Measurements from ENCODE around the gene FALEC.

FALEC gene

DNA sequence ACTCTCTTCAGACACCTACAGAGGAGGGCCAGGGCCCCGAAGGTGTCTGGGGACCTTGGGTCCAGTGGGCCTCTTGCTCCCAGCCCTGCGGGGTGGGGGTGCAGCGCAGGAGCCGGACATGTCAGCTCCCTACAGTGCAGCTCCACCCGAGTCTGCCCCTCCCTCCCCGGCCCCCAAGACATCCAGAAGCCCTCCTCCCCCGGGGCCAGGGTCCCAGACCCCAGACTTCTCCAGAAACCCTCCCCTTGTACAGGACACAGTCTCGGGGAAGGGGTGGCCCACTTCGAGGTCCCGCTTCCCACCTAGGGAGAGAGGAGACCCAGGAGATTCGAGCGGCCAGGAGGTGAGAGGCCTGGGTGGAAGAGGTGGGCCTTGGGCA lies 37.3 kb downstream of the FALEC start:
- H3K9ac ChIP-seq (ENCODE audit: low read length in 2 of 2), result peak overlapping the region in 1 of 2 donors; percentile 28
- H3K36me3 ChIP-seq (ENCODE audit: control insufficient read depth in 2 of 2, insufficient read depth in 2 of 2, low read length in 2 of 2), result peaks cover 13% of the 10 kb centered on the region in 2 donors
- H3K27ac ChIP-seq (ENCODE audit: low read length), result peak overlapping the region; percentile 84
- peak overlapping the region in 1 of 2 donors; percentile 22 for H3K4me3 ChIP-seq (ENCODE audit: low read length in 2 of 2)
- no peaks in the 10 kb centered on the region for H3K9me3 ChIP-seq (ENCODE audit: control insufficient read depth in 2 of 2, low read length in 2 of 2)
- no peaks in the 10 kb centered on the region for H3K27me3 ChIP-seq (ENCODE audit: control insufficient read depth in 1 of 2, insufficient read depth in 2 of 2, low read length in 2 of 2)
- H3K4me1 ChIP-seq (ENCODE audit: control insufficient read depth, insufficient read depth, low read length), result peaks cover 45% of the 10 kb centered on the region

DNA sequence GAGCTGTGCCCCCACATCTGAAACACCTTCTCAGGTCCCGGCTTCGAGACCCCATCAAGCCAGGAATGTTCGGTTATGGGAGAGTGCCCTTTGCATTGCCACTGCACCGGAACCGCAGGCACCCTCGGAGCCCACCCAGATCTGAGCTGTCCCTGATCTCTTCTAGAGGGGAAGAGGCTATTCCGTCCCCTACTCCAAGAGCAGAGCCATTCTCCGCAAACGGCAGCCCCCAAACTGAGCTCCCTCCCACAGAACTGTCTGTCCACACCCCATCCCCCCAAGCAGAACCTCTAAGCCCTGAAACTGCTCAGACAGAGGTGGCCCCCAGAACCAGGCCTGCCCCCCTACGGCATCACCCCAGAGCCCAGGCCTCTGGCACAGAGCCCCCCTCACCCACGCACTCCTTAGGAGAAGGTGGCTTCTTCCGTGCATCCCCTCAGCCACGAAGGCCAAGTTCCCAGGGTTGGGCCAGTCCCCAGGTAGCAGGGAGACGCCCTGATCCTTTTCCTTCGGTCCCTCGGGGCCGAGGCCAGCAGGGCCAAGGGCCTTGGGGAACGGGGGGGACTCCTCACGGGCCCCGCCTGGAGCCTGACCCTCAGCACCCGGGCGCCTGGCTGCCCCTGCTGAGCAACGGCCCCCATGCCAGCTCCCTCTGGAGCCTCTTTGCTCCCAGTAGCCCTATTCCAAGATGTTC lies 38.0 kb downstream of the FALEC start:
- Histone ChIP-seq H3K4me3 (ENCODE audit: low read length in 2 of 2) (no peak overlapping the region), H3K27ac (ENCODE audit: low read length) (peak overlapping the region; percentile 84), H3K9me3 (ENCODE audit: control insufficient read depth in 2 of 2, low read length in 2 of 2) (no peaks in the 10 kb centered on the region), H3K4me1 (ENCODE audit: control insufficient read depth, insufficient read depth, low read length) (peaks cover 48% of the 10 kb centered on the region), H3K36me3 (ENCODE audit: control insufficient read depth in 2 of 2, insufficient read depth in 2 of 2, low read length in 2 of 2) (peaks cover 13% of the 10 kb centered on the region in 2 donors), H3K9ac (ENCODE audit: low read length in 2 of 2) (no peak overlapping the region), H3K27me3 (ENCODE audit: control insufficient read depth in 1 of 2, insufficient read depth in 2 of 2, low read length in 2 of 2) (no peaks in the 10 kb centered on the region)

DNA sequence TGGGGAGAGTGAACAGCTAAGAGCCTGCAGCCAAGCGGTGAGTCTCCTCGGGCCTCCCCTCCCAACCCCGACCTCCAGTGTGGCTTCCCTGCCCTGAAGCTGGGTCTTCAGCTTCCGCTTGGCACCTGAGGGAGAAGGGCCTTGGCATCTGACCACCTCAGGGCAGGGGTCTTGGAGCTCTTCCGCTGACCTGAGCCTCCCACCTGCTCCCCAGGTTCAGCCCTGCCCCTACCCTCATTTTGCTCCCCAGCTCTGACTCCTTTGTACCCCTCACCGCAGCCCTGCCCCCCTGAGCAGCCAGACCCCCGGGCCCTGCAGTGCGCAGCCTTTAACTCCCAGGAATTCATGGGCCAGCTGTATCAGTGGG lies 38.5 kb downstream of the FALEC start:
- no peaks in the 10 kb centered on the region for H3K9me3 ChIP-seq (ENCODE audit: control insufficient read depth in 2 of 2, low read length in 2 of 2)
- H3K27ac ChIP-seq (ENCODE audit: low read length), result no peak overlapping the region
- H3K27me3 ChIP-seq (ENCODE audit: control insufficient read depth in 1 of 2, insufficient read depth in 2 of 2, low read length in 2 of 2), result no peaks in the 10 kb centered on the region
- no peak overlapping the region for H3K4me3 ChIP-seq (ENCODE audit: low read length in 2 of 2)
- peaks cover 50% of the 10 kb centered on the region for H3K4me1 ChIP-seq (ENCODE audit: control insufficient read depth, insufficient read depth, low read length)
- H3K36me3 ChIP-seq (ENCODE audit: control insufficient read depth in 2 of 2, insufficient read depth in 2 of 2, low read length in 2 of 2), result peaks cover 13% of the 10 kb centered on the region in 2 donors
- H3K9ac ChIP-seq (ENCODE audit: low read length in 2 of 2), result no peak overlapping the region

DNA sequence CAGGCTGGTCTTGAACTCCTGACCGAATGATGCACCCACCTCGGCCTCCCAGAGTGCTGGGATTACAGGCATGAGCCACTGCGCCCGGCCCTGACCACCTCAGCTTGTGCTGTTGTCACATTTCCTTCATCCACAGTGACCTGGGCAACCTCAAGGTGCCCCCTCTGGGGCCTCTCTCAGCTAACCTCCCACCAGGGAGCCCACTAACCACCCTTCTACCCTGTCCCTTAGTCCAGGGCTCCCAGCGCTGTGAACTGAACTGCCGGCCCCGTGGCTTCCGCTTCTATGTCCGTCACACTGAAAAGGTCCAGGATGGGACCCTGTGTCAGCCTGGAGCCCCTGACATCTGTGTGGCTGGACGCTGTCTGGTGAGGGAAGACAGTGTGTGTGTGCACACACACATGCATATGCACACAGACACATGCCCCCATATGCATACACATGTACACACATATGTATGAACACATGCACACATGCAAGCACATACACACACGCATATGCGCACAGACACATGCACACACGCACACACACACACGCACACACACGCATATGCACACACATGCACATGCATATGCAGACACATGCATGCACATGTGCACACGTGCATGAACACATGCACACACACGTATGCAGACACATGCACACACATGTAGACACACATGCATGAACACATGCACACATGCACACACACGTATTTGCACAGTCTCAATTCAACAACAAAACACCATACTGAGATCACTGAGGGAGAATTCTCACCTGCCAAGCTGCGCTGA lies 39.8 kb downstream of the FALEC start:
- Histone ChIP-seq H3K36me3 (ENCODE audit: control insufficient read depth in 2 of 2, insufficient read depth in 2 of 2, low read length in 2 of 2) (peaks cover 13% of the 10 kb centered on the region in 2 donors), H3K27me3 (ENCODE audit: control insufficient read depth in 1 of 2, insufficient read depth in 2 of 2, low read length in 2 of 2) (no peaks in the 10 kb centered on the region), H3K27ac (ENCODE audit: low read length) (no peak overlapping the region), H3K4me1 (ENCODE audit: control insufficient read depth, insufficient read depth, low read length) (peaks cover 54% of the 10 kb centered on the region), H3K9me3 (ENCODE audit: control insufficient read depth in 2 of 2, low read length in 2 of 2) (no peaks in the 10 kb centered on the region), H3K4me3 (ENCODE audit: low read length in 2 of 2) (no peak overlapping the region), H3K9ac (ENCODE audit: low read length in 2 of 2) (no peak overlapping the region)

DNA sequence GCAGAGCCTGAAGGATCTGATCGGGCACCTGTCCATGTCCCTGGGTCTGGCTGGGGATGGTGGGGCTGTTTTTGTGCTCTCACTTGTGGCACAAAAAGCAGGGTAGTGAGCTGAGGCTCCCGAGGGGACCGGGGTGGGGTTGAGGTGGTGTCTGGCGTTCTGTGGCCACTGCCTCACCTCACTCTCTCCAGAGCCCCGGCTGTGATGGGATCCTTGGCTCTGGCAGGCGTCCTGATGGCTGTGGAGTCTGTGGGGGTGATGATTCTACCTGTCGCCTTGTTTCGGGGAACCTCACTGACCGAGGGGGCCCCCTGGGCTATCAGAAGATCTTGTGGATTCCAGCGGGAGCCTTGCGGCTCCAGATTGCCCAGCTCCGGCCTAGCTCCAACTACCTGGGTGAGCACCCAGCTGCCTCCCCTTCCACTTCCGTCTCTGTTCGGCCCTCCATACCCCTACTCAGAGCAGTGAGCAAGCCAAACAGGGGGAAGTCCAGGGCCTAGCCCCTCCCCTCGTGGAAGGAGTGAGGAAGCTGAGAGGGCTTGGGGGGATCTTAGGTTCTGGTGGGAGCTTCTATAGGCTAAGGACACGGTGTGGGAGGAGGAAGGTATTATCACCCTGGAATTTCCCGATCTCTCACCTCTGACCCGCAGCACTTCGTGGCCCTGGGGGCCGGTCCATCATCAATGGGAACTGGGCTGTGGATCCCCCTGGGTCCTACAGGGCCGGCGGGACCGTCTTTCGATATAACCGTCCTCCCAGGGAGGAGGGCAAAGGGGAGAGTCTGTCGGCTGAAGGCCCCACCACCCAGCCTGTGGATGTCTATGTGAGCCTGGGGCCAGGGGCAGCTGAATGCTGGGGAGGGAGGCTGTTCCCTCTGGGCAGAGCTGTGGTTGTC lies 40.7 kb downstream of the FALEC start:
- Histone ChIP-seq H3K4me3 (ENCODE audit: low read length in 2 of 2) (no peak overlapping the region), H3K36me3 (ENCODE audit: control insufficient read depth in 2 of 2, insufficient read depth in 2 of 2, low read length in 2 of 2) (peaks cover 13% of the 10 kb centered on the region in 2 donors), H3K9ac (ENCODE audit: low read length in 2 of 2) (no peak overlapping the region), H3K27me3 (ENCODE audit: control insufficient read depth in 1 of 2, insufficient read depth in 2 of 2, low read length in 2 of 2) (no peaks in the 10 kb centered on the region), H3K27ac (ENCODE audit: low read length) (no peak overlapping the region), H3K4me1 (ENCODE audit: control insufficient read depth, insufficient read depth, low read length) (peaks cover 52% of the 10 kb centered on the region), H3K9me3 (ENCODE audit: control insufficient read depth in 2 of 2, low read length in 2 of 2) (no peaks in the 10 kb centered on the region)

DNA sequence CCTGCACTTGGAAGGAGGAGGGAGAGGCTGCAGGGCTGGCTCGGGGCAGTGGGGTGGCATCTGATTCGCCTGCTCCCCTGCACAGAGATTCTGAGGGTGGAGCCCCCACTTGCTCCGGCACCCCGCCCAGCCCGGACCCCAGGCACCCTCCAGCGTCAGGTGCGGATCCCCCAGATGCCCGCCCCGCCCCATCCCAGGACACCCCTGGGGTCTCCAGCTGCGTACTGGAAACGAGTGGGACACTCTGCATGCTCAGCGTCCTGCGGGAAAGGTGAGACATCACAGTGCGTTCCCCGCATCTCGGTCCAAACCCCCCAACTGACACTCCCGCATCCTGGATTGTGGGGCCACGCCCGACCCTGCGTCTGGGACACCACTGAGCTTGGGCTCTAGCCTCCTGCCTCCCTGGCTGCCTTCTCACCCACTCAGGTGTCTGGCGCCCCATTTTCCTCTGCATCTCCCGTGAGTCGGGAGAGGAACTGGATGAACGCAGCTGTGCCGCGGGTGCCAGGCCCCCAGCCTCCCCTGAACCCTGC lies 41.6 kb downstream of the FALEC start:
- Histone ChIP-seq H3K4me1 (ENCODE audit: control insufficient read depth, insufficient read depth, low read length) (peaks cover 53% of the 10 kb centered on the region), H3K9me3 (ENCODE audit: control insufficient read depth in 2 of 2, low read length in 2 of 2) (no peaks in the 10 kb centered on the region), H3K9ac (ENCODE audit: low read length in 2 of 2) (no peak overlapping the region), H3K4me3 (ENCODE audit: low read length in 2 of 2) (no peak overlapping the region), H3K36me3 (ENCODE audit: control insufficient read depth in 2 of 2, insufficient read depth in 2 of 2, low read length in 2 of 2) (peaks cover 13% of the 10 kb centered on the region in 2 donors), H3K27ac (ENCODE audit: low read length) (no peak overlapping the region), H3K27me3 (ENCODE audit: control insufficient read depth in 1 of 2, insufficient read depth in 2 of 2, low read length in 2 of 2) (no peaks in the 10 kb centered on the region)

DNA sequence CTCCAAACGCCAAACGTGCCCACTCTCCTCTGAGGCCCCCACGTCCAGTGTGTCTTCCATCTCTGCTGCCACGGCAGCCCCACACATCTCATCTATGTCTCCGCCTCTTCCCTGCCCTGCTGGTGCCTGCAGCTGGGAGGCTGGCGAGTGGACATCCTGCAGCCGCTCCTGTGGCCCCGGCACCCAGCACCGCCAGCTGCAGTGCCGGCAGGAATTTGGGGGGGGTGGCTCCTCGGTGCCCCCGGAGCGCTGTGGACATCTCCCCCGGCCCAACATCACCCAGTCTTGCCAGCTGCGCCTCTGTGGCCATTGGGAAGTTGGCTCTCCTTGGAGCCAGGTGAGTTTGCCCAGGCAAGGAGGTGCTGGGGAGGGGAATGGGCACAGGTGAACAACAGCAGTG lies 42.3 kb downstream of the FALEC start:
- Histone ChIP-seq H3K36me3 (ENCODE audit: control insufficient read depth in 2 of 2, insufficient read depth in 2 of 2, low read length in 2 of 2) (peaks cover 13% of the 10 kb centered on the region in 2 donors), H3K27ac (ENCODE audit: low read length) (peak overlapping the region; percentile 100), H3K4me3 (ENCODE audit: low read length in 2 of 2) (no peak overlapping the region), H3K9me3 (ENCODE audit: control insufficient read depth in 2 of 2, low read length in 2 of 2) (no peaks in the 10 kb centered on the region), H3K4me1 (ENCODE audit: control insufficient read depth, insufficient read depth, low read length) (peaks cover 53% of the 10 kb centered on the region), H3K9ac (ENCODE audit: low read length in 2 of 2) (no peak overlapping the region), H3K27me3 (ENCODE audit: control insufficient read depth in 1 of 2, insufficient read depth in 2 of 2, low read length in 2 of 2) (no peaks in the 10 kb centered on the region)

DNA sequence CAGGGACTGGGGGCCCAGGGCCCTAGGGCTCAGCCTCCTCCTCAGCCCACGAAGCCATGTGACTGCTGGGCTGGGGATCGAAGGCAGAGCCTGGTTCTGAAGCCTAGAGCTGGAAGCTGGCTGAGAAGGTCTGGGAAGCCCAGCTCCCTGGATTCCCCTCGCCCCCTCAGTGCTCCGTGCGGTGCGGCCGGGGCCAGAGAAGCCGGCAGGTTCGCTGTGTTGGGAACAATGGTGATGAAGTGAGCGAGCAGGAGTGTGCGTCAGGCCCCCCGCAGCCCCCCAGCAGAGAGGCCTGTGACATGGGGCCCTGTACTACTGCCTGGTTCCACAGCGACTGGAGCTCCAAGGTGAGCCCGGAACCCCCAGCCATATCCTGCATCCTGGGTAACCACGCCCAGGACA lies 42.8 kb downstream of the FALEC start:
- Histone ChIP-seq H3K4me1 (ENCODE audit: control insufficient read depth, insufficient read depth, low read length) (peaks cover 54% of the 10 kb centered on the region), H3K9me3 (ENCODE audit: control insufficient read depth in 2 of 2, low read length in 2 of 2) (no peaks in the 10 kb centered on the region), H3K27ac (ENCODE audit: low read length) (peak overlapping the region; percentile 100), H3K4me3 (ENCODE audit: low read length in 2 of 2) (peak overlapping the region in 1 of 2 donors; percentile 29), H3K27me3 (ENCODE audit: control insufficient read depth in 1 of 2, insufficient read depth in 2 of 2, low read length in 2 of 2) (no peaks in the 10 kb centered on the region), H3K36me3 (ENCODE audit: control insufficient read depth in 2 of 2, insufficient read depth in 2 of 2, low read length in 2 of 2) (peaks cover 13% of the 10 kb centered on the region in 2 donors), H3K9ac (ENCODE audit: low read length in 2 of 2) (peak overlapping the region in 1 of 2 donors; percentile 36)

DNA sequence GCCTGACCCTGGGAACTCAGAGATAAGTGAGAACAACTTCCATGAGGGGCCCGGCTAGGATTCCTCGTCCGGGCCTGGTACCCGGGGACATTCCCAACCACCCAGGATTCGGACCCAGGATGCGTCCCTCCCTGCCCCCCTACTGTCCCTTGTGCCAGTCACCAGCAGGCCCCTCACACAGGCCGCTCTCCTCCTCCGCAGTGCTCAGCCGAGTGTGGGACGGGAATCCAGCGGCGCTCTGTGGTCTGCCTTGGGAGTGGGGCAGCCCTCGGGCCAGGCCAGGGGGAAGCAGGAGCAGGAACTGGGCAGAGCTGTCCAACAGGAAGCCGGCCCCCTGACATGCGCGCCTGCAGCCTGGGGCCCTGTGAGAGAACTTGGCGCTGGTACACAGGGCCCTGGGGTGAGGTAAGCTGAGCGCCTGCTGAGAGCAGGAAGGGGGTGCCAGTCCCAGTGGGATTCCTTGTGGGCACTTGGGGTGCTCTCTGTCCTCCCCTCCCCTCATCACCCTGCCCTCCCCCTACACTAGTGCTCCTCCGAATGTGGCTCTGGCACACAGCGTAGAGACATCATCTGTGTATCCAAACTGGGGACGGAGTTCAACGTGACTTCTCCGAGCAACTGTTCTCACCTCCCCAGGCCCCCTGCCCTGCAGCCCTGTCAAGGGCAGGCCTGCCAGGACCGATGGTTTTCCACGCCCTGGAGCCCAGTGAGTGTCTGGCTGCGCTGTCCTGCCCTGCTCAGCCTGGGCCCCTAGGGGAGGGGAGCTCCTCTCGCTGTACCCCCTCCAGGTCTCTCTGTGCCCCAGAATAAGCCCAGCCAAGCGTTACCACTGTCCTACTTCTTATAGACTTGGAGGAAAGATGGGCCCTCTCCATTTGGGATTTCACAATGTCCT lies 43.5 kb downstream of the FALEC start:
- Histone ChIP-seq H3K9ac (ENCODE audit: low read length in 2 of 2) (peak overlapping the region; percentile 18 to 55), H3K4me3 (ENCODE audit: low read length in 2 of 2) (peak overlapping the region in 1 of 2 donors; percentile 80), H3K9me3 (ENCODE audit: control insufficient read depth in 2 of 2, low read length in 2 of 2) (no peaks in the 10 kb centered on the region), H3K4me1 (ENCODE audit: control insufficient read depth, insufficient read depth, low read length) (peaks cover 57% of the 10 kb centered on the region), H3K27me3 (ENCODE audit: control insufficient read depth in 1 of 2, insufficient read depth in 2 of 2, low read length in 2 of 2) (no peaks in the 10 kb centered on the region), H3K27ac (ENCODE audit: low read length) (peak overlapping the region; percentile 100), H3K36me3 (ENCODE audit: control insufficient read depth in 2 of 2, insufficient read depth in 2 of 2, low read length in 2 of 2) (peaks cover 13% of the 10 kb centered on the region in 2 donors)

Measured in stomach smooth muscle (tissue), 2 donors.